Prostate gland (tissue), 2 donors: ENCODE measurements around the gene SPATS2. TPM values are rescaled to one million over a fixed set of nuclear protein-coding genes. Genes with fewer than 3 reads are reported as not detected.

ENCODE experiments used
- DNase-seq: peaks from one replicate; pipeline ENCODE4 v3.0.0-alpha.2; 2019; ENCODE audit warnings: low spot score
- H3K27ac ChIP-seq, 2 donors: fragments of 200-600 bp; sonication (generic); 2 replicates each; pipeline ENCODE4 v1.5.1; 2017 to 2019
- H3K27me3 ChIP-seq: fragments of 200-600 bp; sonication (generic); replicated peaks from 2 replicates; pipeline ENCODE4 v1.5.1; 2019; ENCODE audit not compliant: insufficient read depth
- H3K36me3 ChIP-seq, 2 donors: fragments of 200-600 bp; sonication (generic); 1 replicate in 1 of 2; 2 replicates in 1 of 2; pipeline versions ENCODE4 v1.5.1 to v1.8.1; 2017 to 2019
- H3K4me1 ChIP-seq: fragments of 200-600 bp; sonication (generic); replicated peaks from 2 replicates; pipeline ENCODE4 v1.5.1; 2019
- H3K4me3 ChIP-seq, 2 donors: fragments of 200-600 bp; sonication (generic); 2 replicates each; pipeline ENCODE4 v1.5.1; 2017 to 2019
- H3K9me3 ChIP-seq: fragments of 200-600 bp; sonication (generic); 2 replicates; pipeline ENCODE4 v1.5.1; 2017
- CTCF ChIP-seq, 4 experiments: fragments of 200-600 bp in 2 of 4; fragments of 450-650 bp in 2 of 4; sonication (generic) in 2 of 4; IDR thresholded peaks; 1 replicate in 3 of 4; 2 replicates in 1 of 4; pipeline ENCODE4 v1.5.1; 2016 to 2019; ENCODE audit warnings: antibody characterized with exemption in 4 of 4, mild to moderate bottlenecking in 2 of 4, moderate library complexity in 2 of 4
- POLR2A ChIP-seq: fragments of 450-650 bp; IDR thresholded peaks from one replicate; pipeline ENCODE4 v1.6.1; 2016; ENCODE audit warnings: antibody characterized with exemption, mild to moderate bottlenecking
- POLR2AphosphoS5 ChIP-seq: sonication (generic); formaldehyde crosslinking; IDR thresholded peaks from one replicate; pipeline ENCODE4 v1.6.1; 2017; ENCODE audit warnings: antibody characterized with exemption
- WGBS: methylation state at CpG from one replicate; pipeline ENCODE4 v1.1.5; 2018; 5-methylcytosine and 5-hydroxymethylcytosine counted together
- intact Hi-C: fragments of 100-400 bp; cut with DNase I; formaldehyde crosslinking; loops from one replicate; pipeline ENCODE4 v1.14.2; 2022
- total RNA-seq, 2 donors: library from RNA; depleted of rRNA; stranded (reverse); fragments of >200 nt; gene quantifications; one replicate each; pipeline ENCODE4 v1.1.0, GENCODE V29; 2016

SPATS2 gene
- total RNA-seq, 2 donors from 2014 or later = 30.1 to 34.2 TPM

GRCh38 chr12:49357103-49357678, 10.1 kb upstream of the SPATS2 start:
- Histone ChIP-seq H3K4me3 (no peak overlapping the region), H3K36me3 (no peaks in the 10 kb centered on the region), H3K27ac (no peak overlapping the region), H3K9me3 (no peaks in the 10 kb centered on the region), H3K4me1 (no peaks in the 10 kb centered on the region), H3K27me3 (no peaks in the 10 kb centered on the region)
- intact Hi-C loops = loop anchor here (5.0 kb wide), 1 partner anchor 155 kb away; no protein-coding TSS in a partner anchor
- WGBS = 8% methylated on average over 3 of the region's 3 CpGs
- no peak for DNase-seq
- TF ChIP-seq CTCF (IDR thresholded peaks at IDR 0.05) = peak in 3 of 4 experiments; percentile 19 to 40 (median 31)
- TF ChIP-seq POLR2AphosphoS5 = no peak

- Histone ChIP-seq H3K36me3 (no peaks in the 10 kb centered on the region), H3K4me3 (no peak overlapping the region), H3K27ac (no peak overlapping the region), H3K4me1 (no peaks in the 10 kb centered on the region), H3K9me3 (no peaks in the 10 kb centered on the region), H3K27me3 (no peaks in the 10 kb centered on the region)
- 8% methylated on average over 7 of the region's 7 CpGs for WGBS
- TF ChIP-seq POLR2A = no peak
- TF ChIP-seq POLR2AphosphoS5 = peak; percentile 10
- peak; percentile 42 to 83 (median 74) for TF ChIP-seq CTCF (IDR thresholded peaks at IDR 0.05)
- DNase-seq = no peak
- intact Hi-C loops = loop anchor here (5.0 kb wide), 1 partner anchor 154 kb away; no protein-coding TSS in a partner anchor
These were observed 8.7 kb upstream of the SPATS2 start for GRCh38 chr12:49358483-49359141.

GRCh38 chr12:49359671-49360070, 7.6 kb upstream of the SPATS2 start:
- H3K36me3 ChIP-seq = no peaks in the 10 kb centered on the region
- no peak overlapping the region for H3K4me3 ChIP-seq
- no peak for TF ChIP-seq CTCF (IDR thresholded peaks at IDR 0.05)
- TF ChIP-seq POLR2A = no peak
- TF ChIP-seq POLR2AphosphoS5 = no peak
- H3K27ac ChIP-seq = no peak overlapping the region
- intact Hi-C loops = loop anchor here (5.0 kb wide), 1 partner anchor 153 kb away; no protein-coding TSS in a partner anchor
- DNase-seq = no peak
- H3K4me1 ChIP-seq = no peaks in the 10 kb centered on the region
- WGBS = 69% methylated on average over 7 of the region's 7 CpGs
- H3K9me3 ChIP-seq = no peaks in the 10 kb centered on the region
- H3K27me3 ChIP-seq = no peaks in the 10 kb centered on the region

GRCh38 chr12:49362077-49362476, 5.2 kb upstream of the SPATS2 start:
- Histone ChIP-seq H3K27me3 (no peaks in the 10 kb centered on the region), H3K4me3 (no peak overlapping the region), H3K9me3 (no peaks in the 10 kb centered on the region), H3K4me1 (no peaks in the 10 kb centered on the region), H3K36me3 (no peaks in the 10 kb centered on the region), H3K27ac (no peak overlapping the region)
- no peak for DNase-seq
- TF ChIP-seq POLR2AphosphoS5 (no peak), POLR2A (no peak), CTCF (IDR thresholded peaks at IDR 0.05) (no peak)
- WGBS = 93% methylated on average over 1 of the region's 1 CpG
- intact Hi-C loops = no loop called here

GRCh38 chr12:49364989-49365388, 2.3 kb upstream of the SPATS2 start:
- no peak overlapping the region for H3K27ac ChIP-seq
- no peaks in the 10 kb centered on the region for H3K27me3 ChIP-seq
- DNase-seq = no peak
- no peaks in the 10 kb centered on the region for H3K9me3 ChIP-seq
- no peak overlapping the region for H3K4me3 ChIP-seq
- intact Hi-C loops = no loop called here
- no peaks in the 10 kb centered on the region for H3K4me1 ChIP-seq
- WGBS = 79% methylated on average over 1 of the region's 1 CpG
- TF ChIP-seq CTCF (IDR thresholded peaks at IDR 0.05) (no peak), POLR2AphosphoS5 (no peak), POLR2A (no peak)
- H3K36me3 ChIP-seq = no peaks in the 10 kb centered on the region
